H54 (cell line): ENCODE measurements around the gene RPL39L.

Experiments
- DNase-seq: peaks from one replicate; pipeline ENCODE4 v3.0.0; 2011; ENCODE audit warnings: low spot score, mixed read lengths; ENCODE audit not compliant: insufficient read length
- FAIRE-seq: peaks from 3 replicates; lab custom pipeline; 2011; peaks lifted over from hg19 to GRCh38; lab: Jason Lieb, UNC
- POLR2A ChIP-seq: IDR thresholded peaks from 2 replicates; pipeline ENCODE4 v1.6.1; 2011; ENCODE audit warnings: low read depth, mild to moderate bottlenecking, low read length

RPL39L gene

DNA sequence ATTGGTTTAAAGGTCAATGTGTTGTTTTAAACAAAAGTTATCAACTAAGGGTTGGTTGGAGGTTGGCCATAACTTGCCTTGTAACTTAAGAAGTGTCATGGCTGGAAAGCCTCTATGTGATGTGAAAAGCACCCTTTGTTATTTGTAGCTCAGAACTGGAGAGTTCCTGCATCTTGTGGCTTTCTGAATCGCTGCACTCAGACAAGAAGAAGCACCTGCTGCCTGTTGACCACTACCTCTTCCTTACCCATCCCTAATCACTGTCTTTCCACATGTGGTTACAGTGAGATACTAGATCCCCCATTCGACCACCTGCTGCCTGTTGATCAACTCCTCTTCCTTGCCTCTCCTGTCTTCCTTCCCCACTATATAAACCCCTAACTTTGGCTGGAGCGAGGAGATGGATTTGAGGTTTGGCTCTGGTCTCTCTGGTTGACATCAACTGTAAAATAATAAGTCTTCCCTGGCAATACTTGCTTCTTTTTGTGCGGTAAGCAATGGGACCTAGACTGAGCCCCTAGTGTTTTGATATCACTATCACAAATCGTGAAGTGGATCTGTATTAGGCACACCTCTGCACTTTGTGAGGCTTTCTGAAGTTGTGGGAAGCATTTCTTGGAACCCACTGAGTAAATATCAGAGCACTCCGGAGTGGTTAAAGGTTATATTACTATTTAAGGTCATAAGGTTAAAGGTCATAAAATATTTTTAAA is 13.8 kb downstream of the RPL39L start:
- no peak for TF ChIP-seq POLR2A
- FAIRE-seq = no peak
- DNase-seq = no peak

DNA sequence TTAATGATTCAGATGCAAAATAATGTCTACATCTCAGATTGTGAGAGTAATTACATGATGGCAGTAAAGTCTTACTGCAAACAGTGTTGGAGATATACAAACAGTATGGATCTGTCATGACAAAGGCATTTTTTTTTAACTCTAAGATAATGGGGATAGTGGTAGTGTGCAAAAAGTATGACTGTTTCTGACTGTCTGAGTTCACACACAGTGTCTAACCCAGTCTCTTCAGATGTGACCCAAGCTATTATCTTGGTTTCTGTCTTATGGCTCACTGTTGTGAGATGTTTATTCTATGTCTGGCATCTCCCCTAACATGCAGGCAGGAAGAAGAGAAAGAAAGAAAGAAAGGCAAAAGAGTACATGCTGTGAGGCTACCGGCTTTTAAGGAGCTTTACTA is 17.0 kb downstream of the RPL39L start:
- DNase-seq (no peak), FAIRE-seq (no peak)
- no peak for TF ChIP-seq POLR2A

DNA sequence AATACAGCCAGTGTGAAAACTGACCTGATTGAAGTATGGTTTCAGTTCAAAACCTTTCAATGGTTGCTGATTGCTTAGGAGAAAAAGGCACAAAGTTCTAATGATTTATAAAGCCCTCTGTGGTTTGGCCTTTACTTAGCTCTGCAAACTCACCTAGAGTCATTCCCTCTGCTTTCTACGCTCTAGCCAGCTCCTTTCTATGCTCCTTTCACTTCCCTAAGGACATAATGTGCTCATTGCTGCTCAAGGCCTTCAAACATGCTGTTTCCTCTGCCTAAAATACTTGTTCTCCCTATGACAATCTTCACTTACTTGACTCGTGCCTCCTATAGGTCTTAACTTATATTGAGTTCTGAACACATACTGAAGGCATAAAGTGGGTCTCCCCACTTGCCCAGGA is 19.0 kb downstream of the RPL39L start:
- peak; percentile 72 for FAIRE-seq
- TF ChIP-seq POLR2A = no peak
- DNase-seq = no peak

DNA sequence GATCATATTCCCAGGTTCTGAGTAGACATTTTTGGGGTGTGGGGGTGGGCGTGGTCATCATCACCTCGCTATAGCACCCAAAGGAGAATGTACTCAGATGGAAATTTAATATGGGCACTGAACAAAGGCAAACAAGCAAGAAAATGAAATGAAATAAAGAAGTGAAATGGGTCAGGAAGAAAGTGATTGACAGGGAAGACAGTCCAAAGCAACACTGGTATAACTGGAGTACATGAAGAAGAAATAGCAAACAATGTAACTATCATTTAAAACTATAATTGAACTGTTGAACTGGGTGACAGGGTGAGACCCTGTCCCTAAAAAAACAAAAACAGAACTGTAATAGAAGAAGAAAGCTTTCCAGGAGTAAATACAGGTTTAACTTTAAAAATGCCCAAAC is 24.8 kb downstream of the RPL39L start:
- no peak for DNase-seq
- FAIRE-seq = no peak
- no peak for TF ChIP-seq POLR2A

DNA sequence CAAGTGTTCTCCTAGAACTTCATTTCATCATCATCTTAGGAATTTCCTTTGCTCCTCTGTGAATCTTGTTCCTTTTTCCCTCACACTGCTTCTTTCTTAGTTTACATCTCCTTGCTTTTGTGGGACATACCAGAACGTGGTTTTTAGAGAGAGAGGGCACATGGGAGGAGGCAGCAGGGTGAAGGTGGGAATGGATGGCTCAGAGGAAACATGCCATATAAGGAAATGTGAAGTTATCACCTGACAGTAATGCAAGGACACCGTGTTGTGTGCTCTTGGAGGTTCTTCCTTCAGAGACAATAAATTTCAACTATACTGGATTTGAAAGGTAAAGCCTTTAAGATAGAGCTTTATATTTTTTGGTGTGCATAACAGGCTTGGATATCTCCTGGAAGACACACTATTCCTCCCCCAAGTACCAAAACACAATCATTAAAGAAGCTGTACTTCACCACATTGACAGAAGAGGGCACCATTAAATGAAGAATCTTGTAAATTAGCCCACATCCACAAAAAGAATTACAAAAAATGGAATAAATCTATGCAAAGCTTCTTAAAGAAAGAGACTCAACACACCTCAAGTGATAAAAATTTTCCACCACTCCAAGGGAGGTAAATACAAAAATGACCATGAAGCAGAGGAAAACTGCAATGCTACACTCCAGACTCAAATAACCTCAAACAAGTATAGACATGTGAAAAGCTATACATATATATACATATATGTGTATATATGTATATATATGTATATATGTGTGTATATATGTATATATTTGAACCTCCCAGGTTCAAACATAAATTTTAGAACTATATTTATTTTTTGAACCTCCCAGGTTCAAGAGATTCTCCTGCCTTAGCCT is 26.1 kb downstream of the RPL39L start:
- FAIRE-seq = peak; percentile 86
- no peak for DNase-seq
- TF ChIP-seq POLR2A = no peak

DNA sequence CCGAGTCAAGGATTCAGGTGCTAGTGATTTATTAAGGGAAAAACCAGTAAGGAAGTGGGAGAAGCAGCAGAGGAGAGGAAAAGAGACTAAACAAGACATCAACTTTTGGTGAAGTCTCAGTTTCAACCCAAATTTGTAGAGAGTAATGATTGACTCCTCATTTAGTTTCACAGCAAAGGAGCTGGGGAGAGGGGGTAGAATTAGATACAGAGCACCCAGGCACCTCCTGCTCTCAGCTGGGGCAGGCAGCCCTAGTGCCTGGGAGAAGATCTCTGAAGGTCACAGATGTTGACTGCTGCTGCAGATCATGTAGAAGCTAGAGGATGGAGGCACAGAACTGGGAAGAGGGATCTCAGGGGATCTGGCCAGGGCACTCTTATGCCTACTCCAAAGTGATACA is 29.1 kb downstream of the RPL39L start:
- DNase-seq (no peak), FAIRE-seq (no peak)
- no peak for TF ChIP-seq POLR2A

DNA sequence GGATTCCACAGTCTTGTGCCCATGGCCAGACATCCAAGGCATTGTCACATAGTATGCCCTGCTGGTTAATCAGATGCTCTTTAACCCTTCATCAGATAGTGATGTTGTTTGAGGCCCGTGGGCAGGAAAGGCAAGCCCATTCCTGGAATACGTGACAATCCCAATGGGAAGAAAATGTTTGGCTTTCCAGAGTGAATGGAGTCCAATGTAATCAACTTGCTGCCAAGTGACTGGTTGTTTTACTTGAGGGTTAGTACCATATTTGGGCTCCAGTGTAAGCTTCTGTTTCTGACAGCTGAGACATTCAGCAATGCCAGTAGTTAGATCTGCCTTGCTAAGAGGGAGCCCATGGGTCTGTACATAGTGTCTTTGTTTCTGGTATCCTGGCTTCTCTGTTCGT is 31.3 kb downstream of the RPL39L start:
- no peak for DNase-seq
- no peak for TF ChIP-seq POLR2A
- no peak for FAIRE-seq

DNA sequence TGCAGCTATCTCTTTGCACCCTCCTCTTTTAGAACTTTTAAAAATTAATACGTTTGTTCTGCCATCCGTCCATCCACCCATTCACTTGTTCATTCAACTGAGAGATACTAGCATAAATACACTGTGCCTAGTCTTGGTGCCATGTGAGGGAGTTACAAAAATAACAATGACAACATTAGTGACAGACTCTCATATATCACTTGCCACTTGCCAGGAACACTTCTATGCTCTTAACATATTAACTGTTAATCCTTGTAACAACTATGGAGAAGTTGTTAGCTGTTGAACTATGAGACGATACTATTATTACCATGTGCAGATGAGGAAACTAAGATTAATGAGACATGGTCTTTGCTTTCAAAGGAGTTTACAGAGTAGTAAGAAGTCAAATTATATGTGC is 33.6 kb downstream of the RPL39L start:
- no peak for TF ChIP-seq POLR2A
- no peak for DNase-seq
- FAIRE-seq = no peak

DNA sequence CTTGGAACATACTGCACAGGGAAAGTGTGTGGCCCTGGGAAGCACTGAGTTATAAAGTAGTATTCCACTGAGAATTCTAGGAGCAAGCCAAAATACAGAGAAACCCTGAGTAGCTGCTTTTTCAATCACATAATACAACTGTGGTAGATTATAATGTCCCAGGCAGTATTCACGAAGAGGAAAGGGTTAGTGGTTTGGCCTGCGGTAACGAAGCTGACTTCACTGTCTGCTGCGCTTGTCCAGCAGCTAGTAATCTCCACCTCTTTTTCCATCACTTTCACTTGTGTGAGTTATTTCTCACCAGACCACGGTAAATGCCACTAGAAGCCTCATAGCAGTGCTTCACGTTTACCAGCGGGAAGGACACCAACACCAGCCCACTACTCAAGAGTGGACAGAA is 34.4 kb downstream of the RPL39L start:
- FAIRE-seq = no peak
- DNase-seq = no peak
- TF ChIP-seq POLR2A = no peak

DNA sequence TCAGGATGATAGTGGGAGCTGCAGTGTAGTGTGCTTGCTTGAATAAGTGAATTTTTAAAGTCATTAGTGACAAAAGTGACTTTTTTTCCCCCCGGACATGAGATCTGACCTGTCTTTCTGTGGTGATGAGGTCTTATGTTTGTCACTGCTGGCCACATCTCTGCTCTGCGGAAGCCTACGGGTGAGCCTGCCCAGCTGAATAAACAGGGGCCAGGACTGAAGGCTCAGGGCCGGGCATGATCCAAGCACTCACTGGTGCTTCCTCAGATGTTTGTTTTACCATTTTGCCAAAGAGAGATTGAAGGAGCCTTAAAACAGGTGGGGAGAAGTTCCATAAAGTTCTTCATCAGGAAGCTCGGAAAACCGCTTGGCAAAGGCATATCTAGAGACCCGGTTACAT is 35.0 kb downstream of the RPL39L start:
- DNase-seq (no peak), FAIRE-seq (no peak)
- TF ChIP-seq POLR2A = no peak

DNA sequence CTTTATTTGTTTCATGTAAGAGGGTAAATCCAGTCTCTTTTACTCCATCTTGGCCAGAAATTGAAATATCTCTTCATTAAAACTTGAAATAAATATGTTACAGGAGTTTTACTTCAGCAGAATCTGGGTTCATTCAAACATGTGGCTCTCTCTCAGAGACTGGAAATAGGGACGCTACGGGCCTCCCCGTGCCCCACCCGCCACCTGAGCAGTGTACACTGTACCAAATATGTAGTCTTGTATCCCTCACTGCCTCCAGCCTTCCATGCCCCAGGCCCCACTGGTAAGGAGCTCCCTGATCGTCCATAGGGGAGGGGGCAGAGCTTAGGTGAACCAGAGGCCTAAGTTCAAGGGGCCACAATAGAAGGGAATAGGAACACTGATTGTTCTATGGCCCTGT is 36.0 kb downstream of the RPL39L start:
- no peak for FAIRE-seq
- no peak for TF ChIP-seq POLR2A
- no peak for DNase-seq

DNA sequence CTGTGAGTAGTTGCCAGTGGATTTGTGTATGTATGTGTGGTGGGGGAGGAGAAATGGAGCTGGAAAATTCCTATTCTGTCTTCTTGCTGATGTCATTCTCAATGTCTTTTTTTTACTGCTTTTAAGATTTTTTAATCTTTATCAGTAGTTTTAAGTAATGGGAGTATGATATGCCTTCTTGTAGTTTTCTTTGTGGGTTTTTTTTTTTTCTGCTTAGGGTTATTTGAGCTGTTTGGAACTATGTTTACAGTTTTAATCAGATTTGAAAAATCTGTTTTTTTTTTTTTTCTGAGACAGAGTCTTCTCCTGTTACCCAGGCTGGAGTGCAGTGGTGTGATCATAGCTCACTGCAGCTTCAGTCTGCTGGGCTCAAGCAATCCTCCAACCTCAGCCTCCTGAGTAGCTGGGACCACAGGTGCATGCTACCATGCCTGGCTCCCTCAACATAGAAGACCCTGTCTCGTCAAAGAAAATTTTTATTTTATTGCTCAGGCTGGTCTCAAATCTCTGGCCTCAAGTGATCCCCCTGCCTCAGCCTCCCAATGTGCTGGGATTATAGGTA is 37.1 kb downstream of the RPL39L start:
- no peak for TF ChIP-seq POLR2A
- no peak for FAIRE-seq

DNA sequence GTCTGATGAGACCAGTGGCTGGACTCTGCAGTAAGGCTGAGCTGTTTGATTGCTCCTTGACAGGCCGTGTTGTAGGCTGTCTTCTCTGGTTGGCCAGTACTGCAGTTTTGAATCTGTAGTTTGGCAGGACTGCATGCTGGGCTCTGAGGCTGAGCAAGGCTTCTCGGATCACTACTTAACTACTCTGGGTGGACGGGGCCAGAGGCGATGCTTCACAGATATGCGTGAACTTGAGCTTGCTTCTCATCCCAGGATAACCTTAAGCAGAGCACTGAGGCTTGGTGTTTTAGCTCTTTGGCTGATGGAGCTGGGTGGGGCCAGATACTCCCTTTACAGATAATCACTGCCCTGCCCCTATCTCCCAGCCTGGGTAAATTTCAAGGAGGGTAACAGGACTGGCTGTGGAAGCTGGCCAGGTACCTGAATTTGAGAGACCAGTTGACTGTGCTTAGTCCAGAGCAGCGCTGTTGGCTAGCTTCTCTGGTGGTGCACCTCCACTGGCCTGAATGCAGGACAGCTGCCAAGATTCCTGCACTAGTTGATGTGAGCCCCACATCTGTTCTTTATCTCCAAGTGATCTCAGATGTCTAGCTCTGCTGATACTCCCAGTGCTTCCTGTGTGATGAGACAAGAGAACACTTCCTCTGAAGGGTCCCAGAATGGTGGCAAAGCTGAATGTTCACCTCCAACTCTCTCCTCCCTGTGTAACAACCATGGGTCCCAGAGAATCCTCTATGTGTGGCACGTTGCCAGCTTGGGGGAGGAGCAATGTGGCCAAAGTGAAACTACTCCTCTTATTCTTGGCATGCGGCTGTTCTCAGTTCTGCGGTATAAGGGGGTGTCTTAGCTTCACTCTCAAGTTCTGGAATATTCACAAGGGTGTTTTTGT is 37.9 kb downstream of the RPL39L start:
- FAIRE-seq (peak; percentile 91), DNase-seq (peak; percentile 12)
- TF ChIP-seq POLR2A = no peak

More for the DNA sequence above, 37.1 kb downstream of the RPL39L start:
- DNase-seq = no peak
